ENCODE results near the gene PCSK7.
"Not testable (repeated sequence)": the region's sequence is repeated elsewhere in the genome, so short reads cannot be mapped to it uniquely, and the experiment has no call there.

Gene PCSK7, protein sequence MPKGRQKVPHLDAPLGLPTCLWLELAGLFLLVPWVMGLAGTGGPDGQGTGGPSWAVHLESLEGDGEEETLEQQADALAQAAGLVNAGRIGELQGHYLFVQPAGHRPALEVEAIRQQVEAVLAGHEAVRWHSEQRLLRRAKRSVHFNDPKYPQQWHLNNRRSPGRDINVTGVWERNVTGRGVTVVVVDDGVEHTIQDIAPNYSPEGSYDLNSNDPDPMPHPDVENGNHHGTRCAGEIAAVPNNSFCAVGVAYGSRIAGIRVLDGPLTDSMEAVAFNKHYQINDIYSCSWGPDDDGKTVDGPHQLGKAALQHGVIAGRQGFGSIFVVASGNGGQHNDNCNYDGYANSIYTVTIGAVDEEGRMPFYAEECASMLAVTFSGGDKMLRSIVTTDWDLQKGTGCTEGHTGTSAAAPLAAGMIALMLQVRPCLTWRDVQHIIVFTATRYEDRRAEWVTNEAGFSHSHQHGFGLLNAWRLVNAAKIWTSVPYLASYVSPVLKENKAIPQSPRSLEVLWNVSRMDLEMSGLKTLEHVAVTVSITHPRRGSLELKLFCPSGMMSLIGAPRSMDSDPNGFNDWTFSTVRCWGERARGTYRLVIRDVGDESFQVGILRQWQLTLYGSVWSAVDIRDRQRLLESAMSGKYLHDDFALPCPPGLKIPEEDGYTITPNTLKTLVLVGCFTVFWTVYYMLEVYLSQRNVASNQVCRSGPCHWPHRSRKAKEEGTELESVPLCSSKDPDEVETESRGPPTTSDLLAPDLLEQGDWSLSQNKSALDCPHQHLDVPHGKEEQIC

DNA sequence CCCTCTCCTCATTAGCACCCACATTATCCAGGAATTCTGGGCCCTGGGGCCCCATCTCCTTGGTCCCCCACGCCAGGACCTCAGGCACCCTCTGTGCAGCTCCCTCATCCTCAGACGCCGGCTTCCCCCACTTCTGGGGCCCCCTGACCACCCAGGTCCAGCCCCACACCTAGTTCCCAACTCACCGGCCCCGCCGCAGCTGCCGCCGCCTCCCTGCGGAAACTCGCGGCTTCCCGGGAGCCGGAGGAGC, at the start of gene PCSK7:
Gene PCSK7, minus strand, starts transcription at position 232 of the 250 bp plus-strand sequence. CDS start 2,229 bp downstream, outside the sequence.
- peak in 2 of 3 experiments; percentile 37 to 40 for DNase-seq (ENCODE audit: low read depth in 3 of 3)

DNA sequence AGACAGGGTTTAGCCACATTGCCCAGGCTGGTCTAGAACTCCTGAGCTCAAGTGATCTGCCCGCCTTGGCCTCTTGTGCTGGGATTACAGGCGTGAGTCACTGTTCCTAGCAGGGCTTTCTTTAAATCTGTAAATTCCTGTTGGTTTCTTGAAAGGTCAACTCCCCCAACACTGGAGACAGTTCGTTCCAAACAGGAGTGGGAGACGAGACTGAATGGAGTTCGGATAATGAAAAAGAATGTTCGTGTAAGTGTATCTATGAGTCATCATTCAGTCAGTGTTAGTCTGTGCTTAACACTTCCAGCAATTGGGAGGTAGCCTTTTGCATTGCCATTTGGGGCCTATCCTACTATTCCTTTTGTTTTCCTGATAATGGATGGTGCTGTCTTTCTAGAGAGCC, 49.3 kb upstream of the PCSK7 start:
- no peak for DNase-seq (ENCODE audit: low read depth in 3 of 3)

DNA sequence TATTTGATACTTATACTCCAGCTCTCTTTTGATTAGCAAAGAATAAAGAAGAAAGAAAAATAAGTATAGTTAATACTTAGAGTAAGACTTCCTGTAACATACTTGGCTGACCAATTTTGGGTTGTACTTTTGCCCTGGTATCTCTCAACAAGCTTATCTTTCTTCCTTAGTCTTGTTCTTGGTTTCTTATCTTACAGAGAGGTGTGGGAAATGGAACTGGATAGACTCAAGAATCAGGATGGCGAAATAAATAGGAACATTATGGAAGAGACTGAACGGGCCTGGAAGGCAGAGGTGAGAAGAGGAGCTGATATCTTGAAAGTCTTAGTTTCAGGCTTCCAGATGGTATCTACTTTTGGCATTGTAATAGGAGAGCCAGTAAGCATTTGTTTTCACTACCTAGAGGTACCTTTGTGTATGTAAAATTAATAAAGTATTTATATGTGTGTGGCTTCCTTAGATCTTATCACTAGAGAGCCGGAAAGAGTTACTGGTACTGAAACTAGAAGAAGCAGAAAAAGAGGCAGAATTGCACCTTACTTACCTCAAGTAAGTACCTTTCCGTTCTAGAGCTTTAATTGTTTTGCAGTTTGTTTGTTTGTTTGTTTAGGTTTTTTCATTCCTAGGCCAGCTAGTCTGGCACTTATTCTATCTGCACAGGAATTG, 48.0 kb upstream of the PCSK7 start:
- DNase-seq (ENCODE audit: low read depth in 3 of 3): no peak

DNA sequence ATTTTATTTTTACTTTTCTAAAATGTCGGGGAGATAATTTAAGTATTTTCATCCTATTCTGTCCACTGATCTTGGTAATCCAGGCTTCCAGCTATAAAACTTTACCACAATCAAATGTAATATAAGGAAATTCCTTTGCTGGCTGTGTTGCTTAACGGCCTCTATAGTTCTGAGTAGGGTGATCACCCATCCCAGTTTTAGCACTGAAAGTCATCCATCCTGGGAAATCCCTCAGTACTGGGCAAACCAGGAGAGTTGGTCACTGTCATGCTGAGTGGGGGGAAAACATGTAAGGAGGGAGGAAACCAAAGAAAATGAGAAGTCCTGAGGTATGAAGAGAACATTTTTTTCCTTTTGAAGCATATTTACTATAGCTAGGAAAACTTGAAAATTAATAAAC, 46.5 kb upstream of the PCSK7 start:
- no peak for DNase-seq (ENCODE audit: low read depth in 3 of 3)

DNA sequence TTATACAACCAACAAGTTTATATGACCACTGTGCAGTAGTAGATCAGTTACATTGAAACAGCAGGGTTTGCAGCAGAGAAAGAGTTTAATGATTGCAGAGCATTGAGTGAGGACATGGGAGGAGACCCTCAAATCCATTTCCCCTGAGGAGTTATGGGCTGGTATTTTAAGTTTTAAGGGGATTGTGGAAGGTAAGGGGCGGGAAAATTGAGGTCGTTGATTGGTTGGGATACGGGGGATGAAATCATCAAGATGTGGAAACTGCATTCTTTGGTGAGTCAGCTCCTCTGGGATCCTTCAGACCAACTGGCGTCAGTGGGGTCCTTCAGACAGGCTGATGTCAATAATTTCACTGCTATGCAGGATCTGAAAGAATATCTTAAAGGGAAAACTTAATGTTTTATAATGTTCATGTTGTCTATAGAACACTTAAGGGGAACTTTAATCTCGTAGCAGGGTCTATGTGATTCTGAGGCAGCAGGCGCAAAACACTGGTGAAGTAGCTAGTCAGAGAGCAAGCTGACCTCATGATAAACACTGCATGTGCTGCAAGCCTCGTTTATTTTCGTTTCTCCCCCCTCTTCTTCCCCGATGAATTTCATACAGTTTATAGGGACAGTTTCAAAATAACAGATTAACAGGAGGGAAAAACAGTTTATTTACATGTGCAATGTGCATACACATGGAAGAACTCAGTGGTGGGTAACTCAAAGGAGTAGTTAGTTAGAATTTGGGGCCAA, 41.8 kb upstream of the PCSK7 start:
- DNase-seq (ENCODE audit: low read depth in 3 of 3): no peak

DNA sequence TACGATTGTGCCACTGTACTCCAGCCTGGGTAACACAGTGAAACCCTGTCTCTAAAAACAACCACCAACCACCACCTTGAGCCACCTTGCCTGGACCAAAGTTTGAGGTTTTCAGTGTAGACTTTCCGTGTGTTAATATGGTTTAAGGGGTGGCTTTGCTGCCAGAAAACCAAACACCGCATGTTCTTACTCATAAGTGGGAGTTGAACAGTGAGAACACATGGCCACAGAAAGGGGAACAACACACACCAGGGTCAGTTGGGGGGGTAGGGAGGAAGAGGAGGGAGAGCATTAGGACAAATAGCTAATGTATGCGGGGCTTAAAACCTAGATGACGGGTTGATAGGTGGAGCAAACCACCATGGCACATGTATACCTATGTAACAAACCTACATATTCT, 40.3 kb upstream of the PCSK7 start:
- not testable (repeated sequence) for DNase-seq (ENCODE audit: low read depth in 3 of 3)

DNA sequence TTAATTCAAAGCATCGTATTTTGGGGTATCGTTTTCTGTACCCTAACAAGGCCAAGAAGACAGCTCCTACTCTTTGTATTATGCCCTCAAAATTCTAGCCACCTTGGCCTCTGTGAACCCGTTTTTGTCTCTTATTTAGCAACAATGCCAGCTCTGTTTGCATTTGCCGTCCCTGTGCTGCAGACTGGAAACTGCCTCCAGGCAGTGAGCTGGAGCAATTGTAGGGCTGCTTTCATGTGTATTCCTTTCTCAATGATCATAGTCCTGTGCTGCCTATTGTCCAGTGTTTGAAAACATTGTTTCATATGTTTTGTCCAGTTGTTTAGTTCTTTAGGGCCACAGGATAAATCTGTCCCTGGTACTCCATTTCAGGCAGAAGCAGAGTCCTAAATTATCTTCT, 39.3 kb upstream of the PCSK7 start:
- DNase-seq (ENCODE audit: low read depth in 3 of 3): no peak

DNA sequence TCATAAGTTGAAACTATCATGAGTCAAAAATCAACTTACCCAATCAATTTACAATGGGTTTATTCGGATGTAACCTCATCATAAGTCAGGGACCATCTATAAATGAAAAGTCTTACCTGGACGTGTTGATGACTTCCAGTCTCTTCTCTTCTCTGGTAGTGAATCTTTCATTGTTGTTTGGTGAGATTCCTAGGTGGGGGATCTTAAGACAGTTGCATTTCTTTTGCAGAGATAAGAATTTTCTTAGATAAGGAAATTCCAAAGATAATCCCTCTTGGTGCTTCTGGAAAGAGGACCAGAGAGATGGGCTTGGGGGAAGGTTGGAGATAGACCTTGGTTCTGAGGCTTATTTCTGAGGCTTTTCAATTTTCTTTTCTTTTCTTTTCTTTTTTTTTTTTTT, 38.0 kb upstream of the PCSK7 start:
- no peak for DNase-seq (ENCODE audit: low read depth in 3 of 3)

DNA sequence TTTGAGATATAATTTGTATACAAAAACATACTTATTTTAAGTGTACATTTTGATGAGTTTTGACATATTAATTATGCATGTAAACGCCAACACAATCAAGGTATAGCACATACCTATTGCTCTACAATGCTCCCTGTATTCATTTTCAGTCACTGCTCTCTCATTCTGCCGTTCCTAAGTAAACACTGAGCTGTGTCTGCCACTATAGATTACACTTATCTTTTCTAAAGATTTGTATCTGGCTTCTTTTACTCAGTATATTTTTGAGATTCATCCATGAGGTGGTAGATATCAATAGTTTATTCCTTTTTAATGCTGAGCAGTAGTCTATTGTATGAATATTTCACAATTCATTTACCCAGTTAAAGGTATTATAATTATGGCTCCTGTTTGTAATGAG, 33.9 kb upstream of the PCSK7 start:
- no peak for DNase-seq (ENCODE audit: low read depth in 3 of 3)

DNA sequence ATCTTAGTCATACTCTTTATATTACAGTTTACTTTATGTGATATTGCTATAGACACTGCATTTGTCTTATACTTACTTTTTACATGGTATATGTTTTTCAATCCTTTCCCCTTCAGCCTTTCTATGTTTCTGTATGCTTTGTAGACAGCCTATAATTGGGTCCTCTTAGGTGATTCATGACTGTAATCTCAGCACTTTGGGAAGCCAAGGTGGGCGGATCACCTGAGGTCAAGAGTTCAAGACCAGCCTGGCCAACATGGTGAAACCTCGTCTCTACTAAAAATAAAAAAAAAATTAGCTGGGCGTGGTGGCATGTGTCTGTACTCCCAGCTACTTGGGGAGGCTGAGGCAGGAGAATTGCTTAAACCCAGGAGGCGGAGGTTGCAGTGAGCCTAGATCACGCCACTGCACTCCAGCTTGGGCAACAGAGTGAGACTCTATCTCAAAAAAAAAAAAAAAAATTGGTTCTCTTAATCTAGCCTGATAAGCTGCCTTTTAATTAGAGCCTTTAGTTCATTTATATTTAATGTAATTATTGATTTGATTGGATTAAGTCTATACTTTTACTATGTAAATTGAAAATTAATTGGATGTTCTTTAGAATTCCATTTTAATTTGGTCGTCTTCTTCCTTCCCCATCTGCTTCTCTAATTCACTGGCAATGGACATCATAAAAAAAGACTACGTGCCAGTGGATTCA, 32.9 kb upstream of the PCSK7 start:
- DNase-seq (ENCODE audit: low read depth in 3 of 3): not testable (repeated sequence)

DNA sequence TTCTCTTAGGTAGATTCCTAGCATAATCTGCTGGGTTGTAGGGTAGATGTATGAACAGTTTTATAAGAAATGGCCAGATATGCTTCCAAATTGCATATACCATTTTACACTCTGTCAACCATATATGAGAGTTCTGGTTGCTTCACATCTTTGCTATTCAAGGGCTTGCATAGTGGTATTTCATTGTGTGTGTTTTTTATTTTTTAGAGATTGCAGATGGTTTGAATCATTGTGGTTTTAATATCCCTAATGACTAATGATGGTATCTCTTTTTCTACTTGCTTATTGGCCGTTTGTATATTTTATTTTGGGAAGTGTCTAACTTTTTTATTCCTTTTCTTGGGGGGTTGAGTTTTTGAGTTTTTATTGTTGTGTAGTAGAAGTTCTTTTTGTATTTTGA, 27.5 kb upstream of the PCSK7 start:
- DNase-seq (ENCODE audit: low read depth in 3 of 3): no peak

DNA sequence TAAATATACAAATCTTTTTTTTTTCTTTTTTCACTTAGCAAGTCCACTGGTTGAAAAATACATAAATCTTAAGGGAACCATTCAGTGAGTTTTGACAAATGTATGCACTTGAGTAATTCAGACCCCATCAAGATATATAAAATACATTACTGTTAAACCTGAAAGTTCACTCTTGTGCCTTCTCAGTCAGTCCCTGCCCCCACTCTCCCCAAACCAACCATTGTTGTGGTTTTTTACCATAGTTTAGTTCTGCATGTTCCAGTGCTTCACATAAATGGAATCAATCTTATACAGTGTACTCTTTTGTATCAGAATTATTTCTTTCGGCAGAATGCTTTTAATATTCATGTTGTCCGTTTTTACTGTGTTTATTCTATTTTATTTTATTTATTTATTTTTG, 26.7 kb upstream of the PCSK7 start:
- DNase-seq (ENCODE audit: low read depth in 3 of 3): no peak

DNA sequence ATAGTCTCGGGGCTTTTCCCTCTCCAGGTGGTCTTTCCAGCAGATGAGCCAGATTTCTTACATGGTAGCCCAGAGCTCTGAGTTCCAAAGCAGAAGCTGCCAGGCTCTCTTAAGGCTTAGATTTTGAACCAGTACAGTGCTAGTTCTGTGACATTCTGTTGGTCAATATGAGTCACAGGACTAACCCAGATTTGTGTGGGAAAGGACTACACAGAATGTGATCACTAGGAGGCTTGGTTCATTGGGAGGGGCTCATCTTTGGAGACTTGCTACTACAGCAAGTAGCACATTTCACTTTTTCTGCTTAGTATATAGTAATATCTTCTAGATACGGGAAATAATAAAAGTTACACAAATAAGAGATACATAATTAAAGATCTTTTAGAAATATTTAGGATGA, 24.7 kb upstream of the PCSK7 start:
- DNase-seq (ENCODE audit: low read depth in 3 of 3): no peak

DNA sequence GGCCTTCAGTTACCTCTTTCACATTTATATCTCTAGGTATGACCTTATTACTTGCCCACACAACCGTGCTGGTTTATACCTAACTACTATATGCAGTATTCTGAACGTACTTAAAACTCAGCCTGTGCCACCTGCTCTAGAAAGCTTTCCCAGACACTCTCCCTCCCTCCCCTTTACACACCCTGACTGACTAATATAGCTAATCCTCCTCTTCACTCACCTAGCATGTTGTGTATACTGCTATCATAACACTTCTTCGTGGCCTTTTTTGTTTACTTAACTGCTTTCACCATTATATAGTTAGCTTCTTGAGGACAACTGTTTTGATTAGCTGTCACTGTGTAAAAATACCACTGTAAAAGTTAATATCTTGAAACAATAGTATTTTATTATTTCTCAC, 24.1 kb upstream of the PCSK7 start:
- DNase-seq (ENCODE audit: low read depth in 3 of 3): no peak

DNA sequence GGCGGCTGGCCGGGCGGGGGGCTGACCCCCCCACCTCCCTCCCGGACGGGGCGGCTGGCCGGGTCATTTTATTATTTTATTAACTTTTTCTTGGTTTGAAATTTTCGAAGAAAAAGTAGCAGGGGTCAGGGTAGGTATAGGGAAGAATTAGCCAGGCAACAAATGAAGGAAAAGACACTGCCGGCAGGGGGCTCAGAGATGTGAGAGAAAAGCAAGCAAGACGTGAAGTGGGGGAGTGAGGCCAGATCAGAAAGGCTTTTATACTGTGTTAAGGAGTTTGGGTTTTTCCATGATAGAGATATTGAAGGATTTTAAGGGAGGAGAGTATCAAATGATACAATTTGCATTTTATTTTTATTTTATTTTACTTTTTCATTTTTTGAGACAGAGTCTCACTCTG, 19.6 kb upstream of the PCSK7 start:
- DNase-seq (ENCODE audit: low read depth in 3 of 3): no peak

DNA sequence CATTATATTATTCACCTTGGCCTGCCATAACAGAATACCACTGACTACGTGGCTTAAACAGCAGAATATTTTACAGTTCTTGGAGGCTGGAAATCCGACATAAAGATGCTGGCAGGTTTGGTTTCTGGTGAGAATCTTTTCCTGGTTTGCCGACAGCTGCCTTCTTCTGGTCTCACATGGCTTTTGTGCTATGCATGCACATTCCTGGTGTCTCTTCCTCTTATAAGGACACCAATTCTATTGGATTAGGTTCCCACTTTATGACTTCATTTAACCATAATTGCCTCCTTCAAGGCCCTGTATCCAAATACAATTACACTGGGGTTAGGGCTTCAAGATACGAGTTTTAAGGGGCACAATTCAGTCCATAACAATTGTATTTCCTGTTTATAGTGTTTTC, 17.7 kb upstream of the PCSK7 start:
- no peak for DNase-seq (ENCODE audit: low read depth in 3 of 3)

DNA sequence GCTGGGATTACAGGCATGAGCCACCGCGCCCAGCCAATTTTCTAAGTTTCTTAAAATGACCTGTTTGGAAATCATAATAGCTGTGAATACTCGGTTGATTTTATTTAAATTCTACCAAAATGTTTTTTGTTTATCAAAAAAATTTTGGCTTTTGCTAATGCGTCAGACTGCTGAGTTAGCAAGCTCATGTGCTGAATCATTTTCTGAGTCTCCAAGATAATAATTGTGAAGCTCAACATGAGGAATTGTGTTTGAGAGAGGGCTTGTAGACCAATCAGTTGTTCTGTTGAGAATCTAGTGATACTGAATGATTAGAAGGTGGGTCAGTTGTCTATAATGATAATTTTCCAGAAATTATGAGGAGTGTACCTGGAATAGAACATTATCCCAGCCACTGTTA, 16.5 kb upstream of the PCSK7 start:
- DNase-seq (ENCODE audit: low read depth in 3 of 3): no peak

DNA sequence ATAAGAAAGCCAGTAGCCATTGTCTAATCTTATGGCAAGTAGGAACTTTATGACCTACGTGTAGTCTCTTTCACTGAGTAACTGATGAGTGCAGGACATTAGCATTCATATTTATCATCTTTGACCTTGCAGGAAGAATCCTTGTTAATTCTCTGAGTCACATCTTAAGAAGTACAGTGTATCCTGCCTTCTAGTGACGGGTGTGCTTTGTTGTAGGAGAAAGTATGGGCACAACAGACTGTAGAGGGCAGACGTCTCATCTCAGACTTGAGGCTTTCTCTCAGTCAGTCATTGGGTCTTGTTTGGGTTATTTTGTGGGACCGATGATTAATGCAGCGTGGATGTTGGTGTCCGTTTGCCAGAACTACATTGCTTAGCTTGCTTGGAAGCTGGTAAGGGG, 7.4 kb upstream of the PCSK7 start:
- no peak for DNase-seq (ENCODE audit: low read depth in 3 of 3)

DNA sequence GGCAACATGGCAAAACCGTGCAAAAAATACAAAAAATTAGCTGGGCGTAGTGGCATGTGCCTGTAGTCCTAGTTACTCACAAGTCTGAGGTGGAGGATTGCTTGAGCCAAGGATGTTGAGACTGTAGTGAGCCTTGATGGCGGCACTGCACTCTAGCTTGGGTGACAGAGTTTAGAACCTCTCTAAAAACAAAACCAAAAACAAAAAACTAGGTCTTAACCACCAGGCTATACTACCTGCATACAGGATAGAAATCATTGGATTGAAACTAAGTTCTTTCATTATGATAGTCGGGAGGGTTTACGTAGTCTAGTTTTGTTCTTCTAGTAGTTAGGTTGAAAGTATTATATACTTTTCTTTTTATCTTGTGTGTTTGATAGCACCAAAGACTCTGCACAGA, 6.3 kb upstream of the PCSK7 start:
- DNase-seq (ENCODE audit: low read depth in 3 of 3): no peak

DNA sequence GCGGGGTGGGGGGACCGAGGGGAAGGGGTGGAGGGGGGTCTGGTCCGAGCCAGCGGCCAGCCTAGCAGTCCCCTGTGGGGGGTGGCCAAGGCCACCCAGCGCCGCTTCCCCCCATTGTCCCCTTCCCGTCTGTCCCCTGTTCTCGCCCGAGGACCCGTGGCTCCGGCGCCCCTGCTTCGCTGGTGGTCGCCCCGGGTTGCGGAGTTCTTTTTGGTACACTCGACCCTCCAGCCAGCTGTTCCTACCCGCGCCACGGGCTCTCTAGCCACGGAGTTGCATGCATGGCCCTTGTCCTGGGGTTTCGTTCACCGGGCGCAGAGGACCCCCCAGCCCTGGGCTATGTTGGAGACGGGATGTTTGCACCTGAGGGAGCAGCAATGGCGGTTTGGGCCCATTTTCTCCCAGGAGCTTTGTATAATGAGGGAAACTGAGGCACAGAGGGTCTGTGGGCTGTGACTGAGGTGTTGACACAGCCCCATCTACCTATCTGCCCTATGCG, 1.1 kb upstream of the PCSK7 start:
- DNase-seq (ENCODE audit: low read depth in 3 of 3): no peak

DNA sequence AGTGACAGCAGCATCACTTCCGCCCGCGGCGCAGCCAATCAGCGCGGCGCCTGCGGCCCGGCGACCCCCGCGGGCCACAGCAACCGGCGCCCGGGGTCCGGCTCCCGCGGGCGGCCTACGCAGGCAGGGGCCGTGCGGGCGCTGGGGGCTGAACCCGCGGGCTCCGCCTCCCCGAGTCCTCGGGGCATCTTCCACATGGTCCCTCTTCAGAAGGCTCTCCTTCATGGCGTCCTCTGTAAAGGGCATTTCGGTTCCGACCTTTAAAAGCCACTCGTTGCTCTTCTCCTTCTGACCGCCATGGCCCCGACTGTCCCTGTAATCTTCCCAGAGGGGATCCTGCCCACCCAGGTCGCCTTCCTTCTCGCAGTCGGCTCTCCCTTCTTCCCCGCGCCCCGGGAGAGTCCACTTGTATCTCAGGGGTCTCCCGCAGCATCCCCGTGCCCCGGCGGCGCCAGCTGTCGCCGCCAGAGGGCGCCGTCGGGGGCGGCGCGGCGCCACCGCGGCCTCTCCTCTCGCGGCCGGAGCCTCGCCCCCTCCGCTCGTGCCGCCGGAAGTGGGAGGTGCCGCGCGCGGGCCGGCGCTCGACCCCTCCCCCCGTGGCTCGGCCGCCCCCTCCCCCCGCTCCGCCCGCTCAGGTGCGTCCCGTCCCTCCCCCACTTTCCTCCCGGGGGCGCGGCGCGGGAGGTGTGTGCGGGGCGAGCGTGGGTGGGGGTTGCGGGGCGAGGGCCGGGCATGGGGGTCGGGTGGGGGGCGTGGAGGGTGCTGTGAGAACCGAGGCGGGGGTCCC, 412 bp upstream of the PCSK7 start, which contains the start of gene RNF214:
Gene RNF214, plus strand, starts transcription at position 580 of the 787 bp plus-strand sequence. CDS start 1,602 bp downstream, outside the sequence.
- DNase-seq (ENCODE audit: low read depth in 3 of 3): peak; percentile 63 to 68 (median 65)

Measured in stimulated activated CD4-positive, alpha-beta T cell treated with anti-CD3 and anti-CD28 coated beads, TNF-alpha, amount 100 ng/mL, for 4 hours (primary cell).